Measurements from ENCODE around the gene AICDA. TPM values are rescaled to one million over a fixed set of nuclear protein-coding genes. Genes with fewer than 3 reads are reported as not detected.

AICDA gene
- total RNA-seq, 4 donors from 2014 or later = not detected

DNA sequence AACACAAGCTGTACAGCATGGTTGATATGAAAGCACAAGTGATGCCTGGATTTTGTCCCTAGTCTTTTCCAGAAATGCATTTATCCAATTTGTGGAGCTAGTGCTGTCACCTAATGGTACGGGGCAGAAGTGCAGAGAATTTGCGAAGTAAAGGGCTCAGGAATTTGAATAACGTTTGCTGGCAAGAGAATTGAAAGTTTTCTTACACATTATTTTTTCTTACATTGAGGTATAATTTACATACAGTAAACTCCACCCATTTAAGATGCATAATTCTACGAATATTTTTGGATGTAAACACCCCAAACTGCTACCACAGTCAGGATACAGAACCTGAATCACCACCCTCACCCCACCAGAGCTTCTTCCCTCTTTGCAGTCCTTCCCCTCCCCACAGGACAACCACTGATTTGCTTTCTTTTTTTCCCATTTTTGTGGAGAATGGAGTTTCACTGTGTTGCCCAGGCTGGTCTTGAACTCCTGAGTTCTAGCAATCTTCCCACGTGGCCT, 3.5 kb downstream of the AICDA start:
- Histone ChIP-seq H3K4me3 (no peak overlapping the region), H3K27ac (no peak overlapping the region), H3K4me1 (no peaks in the 10 kb centered on the region), H3K9me3 (no peaks in the 10 kb centered on the region), H3K27me3 (peaks cover 4% of the 10 kb centered on the region), H3K36me3 (no peaks in the 10 kb centered on the region)
- 12% methylated on average over 5 of the region's 5 CpGs for WGBS
- no peak for DNase-seq (ENCODE audit: low spot score in 2 of 2)
- TF ChIP-seq, protein P1, sequence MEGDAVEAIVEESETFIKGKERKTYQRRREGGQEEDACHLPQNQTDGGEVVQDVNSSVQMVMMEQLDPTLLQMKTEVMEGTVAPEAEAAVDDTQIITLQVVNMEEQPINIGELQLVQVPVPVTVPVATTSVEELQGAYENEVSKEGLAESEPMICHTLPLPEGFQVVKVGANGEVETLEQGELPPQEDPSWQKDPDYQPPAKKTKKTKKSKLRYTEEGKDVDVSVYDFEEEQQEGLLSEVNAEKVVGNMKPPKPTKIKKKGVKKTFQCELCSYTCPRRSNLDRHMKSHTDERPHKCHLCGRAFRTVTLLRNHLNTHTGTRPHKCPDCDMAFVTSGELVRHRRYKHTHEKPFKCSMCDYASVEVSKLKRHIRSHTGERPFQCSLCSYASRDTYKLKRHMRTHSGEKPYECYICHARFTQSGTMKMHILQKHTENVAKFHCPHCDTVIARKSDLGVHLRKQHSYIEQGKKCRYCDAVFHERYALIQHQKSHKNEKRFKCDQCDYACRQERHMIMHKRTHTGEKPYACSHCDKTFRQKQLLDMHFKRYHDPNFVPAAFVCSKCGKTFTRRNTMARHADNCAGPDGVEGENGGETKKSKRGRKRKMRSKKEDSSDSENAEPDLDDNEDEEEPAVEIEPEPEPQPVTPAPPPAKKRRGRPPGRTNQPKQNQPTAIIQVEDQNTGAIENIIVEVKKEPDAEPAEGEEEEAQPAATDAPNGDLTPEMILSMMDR (IDR thresholded peaks at IDR 0.05) = peak in 1 of 2 donors; percentile 49
- no peak for TF ChIP-seq EP300 (IDR thresholded peaks at IDR 0.05)

DNA sequence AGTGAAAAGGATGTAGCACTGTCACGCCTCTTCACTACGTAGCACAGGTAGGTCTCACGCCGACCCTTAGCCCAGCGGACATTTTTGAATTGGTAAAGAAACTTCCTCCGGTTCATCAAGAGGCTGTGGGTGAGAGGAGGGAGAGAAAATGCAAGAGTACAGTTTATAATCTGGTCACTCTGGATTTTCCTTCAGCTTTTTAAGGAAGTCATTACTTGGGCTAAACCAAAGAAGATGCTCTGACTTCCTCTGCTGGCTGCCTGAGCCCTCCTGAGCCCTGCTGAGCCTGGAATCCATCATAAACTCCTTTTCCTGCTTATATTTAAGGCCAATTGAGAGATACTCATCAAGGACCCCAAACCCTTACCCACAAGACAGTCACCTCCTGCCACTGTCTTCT, 5.8 kb downstream of the AICDA start:
- DNase-seq (ENCODE audit: low spot score in 2 of 2) = no peak
- H3K27ac ChIP-seq = no peak overlapping the region
- no peaks in the 10 kb centered on the region for H3K36me3 ChIP-seq
- peaks cover 4% of the 10 kb centered on the region for H3K27me3 ChIP-seq
- no peaks in the 10 kb centered on the region for H3K9me3 ChIP-seq
- no peaks in the 10 kb centered on the region for H3K4me1 ChIP-seq
- H3K4me3 ChIP-seq = no peak overlapping the region
- TF ChIP-seq, protein P1 (IDR thresholded peaks at IDR 0.05) = no peak
- TF ChIP-seq POLR2A (IDR thresholded peaks at IDR 0.05) (no peak), POLR2AphosphoS5 (IDR thresholded peaks at IDR 0.05) (no peak), EP300 (IDR thresholded peaks at IDR 0.05) (no peak)
- WGBS = 91% methylated on average over 6 of the region's 6 CpGs

DNA sequence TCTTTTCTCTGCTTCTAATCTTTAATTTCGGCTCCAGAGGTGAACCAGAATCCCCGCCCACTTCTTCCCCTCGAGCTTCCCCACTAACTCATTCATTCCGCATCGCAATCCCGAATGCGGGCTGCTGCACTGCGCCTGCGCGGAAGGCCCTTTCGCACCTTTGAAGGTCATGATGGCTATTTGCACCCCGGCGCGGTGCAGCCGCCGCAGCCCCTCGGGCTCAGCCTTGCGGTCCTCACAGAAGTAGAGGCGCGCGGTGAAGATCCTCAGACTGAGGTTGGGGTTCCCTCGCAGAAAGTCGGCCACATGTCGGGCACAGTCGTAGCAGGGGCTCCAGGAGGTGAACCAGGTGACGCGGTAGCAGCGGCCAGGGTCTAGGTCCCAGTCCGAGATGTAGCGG, 7.6 kb downstream of the AICDA start:
- no peak for DNase-seq (ENCODE audit: low spot score in 2 of 2)
- TF ChIP-seq EP300 (IDR thresholded peaks at IDR 0.05) (no peak), POLR2A (IDR thresholded peaks at IDR 0.05) (no peak), POLR2AphosphoS5 (IDR thresholded peaks at IDR 0.05) (no peak)
- TF ChIP-seq, protein P1 (IDR thresholded peaks at IDR 0.05) = no peak

DNA sequence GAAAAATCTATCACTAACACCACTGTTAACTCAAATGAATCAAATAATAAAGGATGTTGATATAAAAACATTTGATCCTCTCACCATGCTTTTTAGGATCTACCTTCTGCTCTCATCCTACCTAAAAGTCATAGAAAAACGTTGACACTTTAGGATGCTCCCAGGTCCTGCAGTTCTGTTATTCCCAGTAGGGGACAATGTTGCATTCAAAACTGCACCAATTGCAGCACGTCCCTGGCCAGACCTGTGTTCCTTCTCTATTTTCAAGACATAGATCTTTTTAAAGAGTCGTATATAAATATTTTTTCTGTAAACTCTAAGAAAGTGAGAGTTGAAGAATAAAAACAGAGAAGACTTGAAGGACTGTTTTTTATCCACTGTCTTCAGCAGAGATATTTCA, 8.8 kb downstream of the AICDA start:
- H3K4me1 ChIP-seq = no peaks in the 10 kb centered on the region
- no peaks in the 10 kb centered on the region for H3K9me3 ChIP-seq
- no peak for TF ChIP-seq EP300 (IDR thresholded peaks at IDR 0.05)
- TF ChIP-seq, protein P1 (IDR thresholded peaks at IDR 0.05) = no peak
- no peaks in the 10 kb centered on the region for H3K36me3 ChIP-seq
- H3K27me3 ChIP-seq = peaks cover 4% of the 10 kb centered on the region
- no peak overlapping the region for H3K27ac ChIP-seq
- no peak for DNase-seq (ENCODE audit: low spot score in 2 of 2)
- 42% methylated on average over 3 of the region's 3 CpGs for WGBS
- H3K4me3 ChIP-seq = no peak overlapping the region

More for the DNA sequence above, 7.6 kb downstream of the AICDA start:
- Histone ChIP-seq H3K36me3 (no peaks in the 10 kb centered on the region), H3K9me3 (no peaks in the 10 kb centered on the region), H3K4me1 (no peaks in the 10 kb centered on the region), H3K27ac (no peak overlapping the region), H3K27me3 (peaks cover 4% of the 10 kb centered on the region), H3K4me3 (no peak overlapping the region)
- 95% methylated on average over 30 of the region's 30 CpGs for WGBS

DNA sequence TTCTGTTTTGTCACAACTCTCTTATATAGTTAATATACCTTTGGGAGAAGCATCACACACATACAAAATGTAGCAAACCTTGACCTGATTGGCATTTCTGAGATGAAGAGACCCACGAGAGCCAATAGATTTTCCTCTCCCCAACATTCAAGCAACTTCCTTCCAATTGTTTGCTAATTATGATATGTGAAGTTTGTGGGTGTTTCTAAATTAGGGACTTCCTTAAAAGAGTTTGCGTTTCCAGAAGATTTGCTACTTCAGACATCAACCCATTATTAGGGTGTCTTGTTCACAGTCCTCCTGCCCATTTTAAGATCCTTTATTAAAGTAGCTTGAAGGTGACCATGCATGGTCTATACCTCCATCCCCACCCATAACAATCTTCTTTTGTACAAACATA, 9.4 kb downstream of the AICDA start:
- 64% methylated on average over 2 of the region's 2 CpGs for WGBS
- Histone ChIP-seq H3K27ac (no peak overlapping the region), H3K4me1 (no peaks in the 10 kb centered on the region), H3K9me3 (no peaks in the 10 kb centered on the region), H3K36me3 (no peaks in the 10 kb centered on the region), H3K27me3 (peaks cover 4% of the 10 kb centered on the region), H3K4me3 (no peak overlapping the region)
- no peak for DNase-seq (ENCODE audit: low spot score in 2 of 2)
- no peak for TF ChIP-seq POLR2A (IDR thresholded peaks at IDR 0.05)
- no peak for TF ChIP-seq EP300 (IDR thresholded peaks at IDR 0.05)
- TF ChIP-seq POLR2AphosphoS5 (IDR thresholded peaks at IDR 0.05) = no peak
- TF ChIP-seq, protein P1 (IDR thresholded peaks at IDR 0.05) = no peak
